ENCODE results near the gene MYH14. TPM values are rescaled to one million over a fixed set of nuclear protein-coding genes. Genes with fewer than 3 reads are reported as not detected.

The MYH14 gene
- 0.19 TPM for polyA plus RNA-seq (2013, experiment 1 of 2; ENCODE audit: insufficient read length)
- polyA plus RNA-seq (2013, experiment 2 of 2; ENCODE audit: insufficient read length), result 0.12 TPM

DNA sequence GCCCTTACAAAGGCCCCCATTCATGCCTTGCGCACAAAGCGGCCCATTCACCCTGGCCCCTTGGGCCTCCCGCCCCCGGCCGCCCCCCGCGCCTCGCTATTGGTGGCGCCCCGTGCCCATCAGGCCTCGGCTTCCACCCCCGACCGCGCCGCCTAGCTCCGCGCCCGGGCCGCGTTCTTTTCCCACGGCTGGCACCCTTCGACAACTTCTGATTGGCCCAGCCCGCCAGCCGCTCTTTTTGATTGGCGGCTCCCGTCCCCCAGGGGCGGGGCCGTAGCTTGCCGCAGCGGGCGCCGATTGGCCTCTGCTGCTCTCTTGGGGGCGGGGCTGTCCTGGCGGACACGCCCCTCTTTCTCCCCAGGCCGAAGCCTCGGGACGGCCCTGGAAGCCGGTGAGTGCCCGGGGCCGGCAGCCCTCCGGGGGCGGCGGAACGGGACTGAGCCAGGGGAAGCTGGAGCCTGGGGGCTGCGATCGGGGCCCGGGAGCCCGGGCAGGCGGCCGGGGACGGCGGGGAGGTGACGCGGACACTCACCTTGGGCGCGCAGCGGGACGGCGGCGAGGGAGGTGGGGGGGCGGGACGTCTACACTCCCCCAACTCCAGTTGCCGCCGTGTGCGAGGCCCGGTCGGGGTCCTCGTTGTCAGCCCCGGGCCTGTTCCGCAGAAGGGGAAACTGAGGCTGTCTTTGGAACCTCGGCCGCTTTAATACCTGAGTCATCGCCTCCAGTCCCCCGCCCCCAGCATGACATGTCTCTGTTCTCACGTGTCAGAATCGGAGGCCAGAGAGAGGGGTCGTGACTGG lies at the start of gene MYH14:
Gene MYH14, plus strand, starts transcription at position 342 of the 800 bp plus-strand sequence. CDS start 6,744 bp downstream, outside the sequence.
- DNase-seq, result no peak

DNA sequence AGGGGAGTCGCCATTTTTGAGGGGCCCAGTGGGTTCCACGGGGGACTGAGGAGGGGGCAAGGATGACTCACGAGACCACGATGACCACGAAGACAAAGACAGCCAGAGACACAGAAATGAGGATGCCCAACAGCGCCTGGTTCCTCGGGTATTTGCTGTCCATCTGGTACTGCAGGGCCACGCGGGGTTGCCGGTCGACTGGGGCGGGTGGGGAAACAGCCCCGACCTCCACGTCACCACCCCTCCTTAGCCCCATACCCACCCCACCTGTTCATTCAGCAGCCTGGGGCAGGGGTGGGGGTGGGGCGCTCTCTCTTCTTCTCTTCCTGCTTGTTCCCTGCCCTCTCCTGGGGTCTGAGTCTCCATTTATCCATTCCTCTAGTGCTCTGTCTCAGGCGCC lies 48.9 kb upstream of the MYH14 start:
- no peak for DNase-seq

DNA sequence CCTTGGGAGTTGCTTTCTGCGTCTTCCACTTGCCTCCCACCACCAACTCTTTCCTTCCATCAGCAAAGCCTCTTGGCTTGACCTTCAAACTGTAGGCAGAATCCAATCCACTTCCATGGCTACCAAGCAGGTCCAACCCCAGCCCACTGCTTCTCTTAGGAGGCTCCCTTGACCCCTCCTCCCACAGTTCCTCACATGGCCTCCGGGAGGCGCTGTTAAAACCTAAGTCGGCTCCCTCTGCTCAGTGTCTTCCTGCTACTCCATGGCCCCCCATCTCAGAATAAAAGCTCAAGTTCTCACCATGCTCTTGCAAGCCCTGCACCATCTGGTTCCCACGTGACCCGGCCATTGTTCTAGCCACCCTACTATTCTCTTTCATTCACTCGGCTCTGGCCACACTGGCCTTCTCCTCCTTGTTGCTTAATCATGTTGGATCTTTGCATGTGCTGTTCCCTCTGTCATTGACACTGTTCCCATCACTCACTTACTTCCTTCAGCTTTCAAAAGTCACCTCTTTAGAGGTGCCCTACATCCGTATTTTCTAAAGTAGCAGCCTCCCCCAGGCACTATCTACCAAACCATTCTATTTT lies 47.8 kb upstream of the MYH14 start:
- DNase-seq, result no peak

DNA sequence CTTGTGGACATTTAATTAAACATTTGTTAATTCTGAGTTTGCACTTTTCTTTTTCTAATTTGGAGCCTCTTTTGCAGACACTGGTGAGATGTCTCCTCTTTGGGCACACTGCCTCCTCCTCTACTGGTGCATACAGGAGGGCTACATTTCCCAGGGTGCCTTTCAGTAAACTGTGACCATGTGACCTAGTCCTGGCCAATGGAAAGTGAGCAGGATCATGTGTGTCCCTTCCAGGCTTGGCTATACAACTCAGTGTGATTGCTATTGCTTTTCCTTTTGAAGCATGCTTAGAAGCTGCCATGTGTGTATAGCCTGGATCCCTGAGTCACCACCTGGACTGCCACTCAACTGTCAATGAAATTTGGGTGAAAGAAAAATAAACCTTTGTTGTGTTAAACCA lies 44.8 kb upstream of the MYH14 start:
- DNase-seq, result no peak

DNA sequence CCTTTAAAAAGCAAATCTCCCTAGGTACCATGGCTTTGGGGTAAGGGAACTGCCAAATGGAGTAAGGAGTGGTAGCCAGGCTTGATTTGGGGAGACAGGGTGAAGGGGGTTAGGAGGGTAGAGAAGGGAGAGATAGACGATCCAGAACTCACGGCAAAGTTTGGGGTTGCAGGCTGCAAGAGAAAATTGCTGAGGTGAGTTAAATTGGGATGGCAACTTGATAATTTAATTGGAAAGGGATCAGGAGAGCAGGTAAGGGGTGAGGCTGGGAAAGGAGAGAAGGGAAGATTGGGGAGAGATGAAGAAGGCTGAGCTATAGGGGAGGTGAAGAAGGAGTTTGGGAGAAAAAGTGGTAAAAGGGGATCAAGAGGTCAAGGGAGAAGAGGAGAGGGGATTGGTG lies 44.3 kb upstream of the MYH14 start:
- DNase-seq, result no peak

DNA sequence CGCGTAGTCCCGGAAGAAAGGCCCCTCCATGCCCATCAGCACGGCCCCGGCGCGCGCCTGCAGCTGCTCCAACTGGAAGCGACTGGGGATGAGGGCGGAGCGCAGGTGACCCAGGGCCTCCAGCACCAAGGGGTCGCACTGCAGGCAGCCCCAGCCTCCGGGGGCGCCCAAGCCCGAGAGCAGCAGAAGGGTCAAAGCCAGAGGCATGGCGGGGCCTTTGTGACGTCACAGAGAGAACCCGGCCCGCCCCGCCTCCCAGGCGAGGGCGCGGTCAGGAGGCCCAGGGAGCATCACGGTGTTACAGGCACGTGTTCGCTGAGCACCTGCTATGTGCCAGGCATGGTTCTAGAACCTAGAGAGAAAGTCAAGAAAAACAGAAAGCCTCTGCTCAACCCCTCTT lies 40.4 kb upstream of the MYH14 start, which contains the start of gene IZUMO2:
Gene IZUMO2, minus strand, starts transcription at position 294 of the 400 bp plus-strand sequence. Its CDS starts 87 bp downstream, at position 207.
- DNase-seq, result no peak

DNA sequence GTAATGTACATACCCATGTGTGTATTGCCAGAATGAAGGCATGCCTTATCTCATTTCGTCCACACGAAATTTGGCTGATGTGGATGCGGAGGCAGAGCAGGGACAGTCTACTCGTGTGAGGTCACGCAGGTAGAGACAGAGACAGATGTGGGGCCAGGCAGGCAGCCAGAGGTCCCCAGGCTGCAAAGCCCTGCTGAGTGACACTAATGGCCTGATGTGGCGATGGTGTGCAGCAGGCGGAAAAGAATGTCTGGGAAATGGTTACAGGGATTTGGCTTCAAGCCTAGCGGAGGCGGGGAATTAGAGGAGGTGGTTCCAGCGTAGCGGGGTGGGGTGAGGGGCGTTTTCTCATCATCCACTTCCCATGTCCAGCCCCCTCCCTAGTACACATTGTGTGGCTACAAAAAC lies 36.1 kb upstream of the MYH14 start:
- DNase-seq, result no peak

DNA sequence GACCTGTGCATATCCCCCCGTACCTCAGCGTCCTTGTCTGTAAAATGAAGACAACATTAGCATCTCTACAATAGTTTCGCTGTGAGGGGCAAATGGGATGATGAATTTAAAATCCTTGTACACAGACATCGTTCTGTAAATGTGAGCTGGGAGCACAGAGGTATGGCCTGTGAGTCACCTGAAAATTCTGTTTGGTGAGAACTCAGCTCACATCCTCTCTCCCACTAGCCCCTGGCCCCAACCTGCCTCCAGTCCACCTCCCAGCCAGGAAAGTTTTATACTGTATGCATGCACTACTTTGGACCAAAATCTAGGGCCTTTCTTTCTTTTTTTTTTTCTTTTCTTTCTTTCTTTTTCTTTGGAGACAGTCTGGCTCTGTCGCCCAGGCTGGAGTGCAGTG lies 31.7 kb upstream of the MYH14 start:
- no peak for DNase-seq

DNA sequence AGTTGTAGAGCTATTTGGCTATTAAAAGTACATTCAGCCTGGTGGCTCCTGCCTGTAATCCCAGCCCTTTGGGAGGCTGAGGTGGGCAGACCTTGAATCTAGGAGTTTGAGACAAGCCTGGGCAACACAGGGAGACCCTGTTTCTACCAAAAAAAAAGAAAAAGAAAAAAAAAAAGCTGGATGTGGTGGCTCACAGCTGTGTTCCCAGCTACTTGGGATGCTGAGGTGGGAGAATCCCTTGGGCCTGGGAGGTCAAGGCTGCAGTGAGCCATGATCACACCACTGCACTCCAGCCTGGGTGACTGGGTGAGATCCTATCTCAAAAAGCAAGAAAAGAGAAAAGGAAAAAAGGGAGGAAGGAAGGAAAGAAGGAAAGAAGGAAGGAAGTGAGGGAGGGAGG lies 30.7 kb upstream of the MYH14 start:
- no peak for DNase-seq

DNA sequence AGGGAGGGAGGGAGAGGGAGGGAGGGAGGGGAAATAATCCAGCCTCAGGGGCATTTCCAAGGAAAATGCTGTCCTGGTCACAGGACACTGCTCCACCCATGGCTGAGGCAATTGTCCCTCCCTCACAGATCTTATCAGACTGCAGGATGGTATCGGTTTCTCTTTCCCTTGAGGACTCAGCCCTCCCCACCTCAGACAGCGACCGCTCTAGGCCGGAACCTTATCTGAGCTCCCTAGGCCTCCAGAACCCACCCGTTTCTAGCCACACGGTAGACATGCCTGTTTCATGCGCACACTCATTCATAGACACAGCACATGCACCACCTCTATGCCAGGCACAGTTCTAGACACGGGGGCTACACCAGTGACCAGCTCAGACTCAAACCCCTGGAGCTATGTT lies 30.3 kb upstream of the MYH14 start:
- no peak for DNase-seq

DNA sequence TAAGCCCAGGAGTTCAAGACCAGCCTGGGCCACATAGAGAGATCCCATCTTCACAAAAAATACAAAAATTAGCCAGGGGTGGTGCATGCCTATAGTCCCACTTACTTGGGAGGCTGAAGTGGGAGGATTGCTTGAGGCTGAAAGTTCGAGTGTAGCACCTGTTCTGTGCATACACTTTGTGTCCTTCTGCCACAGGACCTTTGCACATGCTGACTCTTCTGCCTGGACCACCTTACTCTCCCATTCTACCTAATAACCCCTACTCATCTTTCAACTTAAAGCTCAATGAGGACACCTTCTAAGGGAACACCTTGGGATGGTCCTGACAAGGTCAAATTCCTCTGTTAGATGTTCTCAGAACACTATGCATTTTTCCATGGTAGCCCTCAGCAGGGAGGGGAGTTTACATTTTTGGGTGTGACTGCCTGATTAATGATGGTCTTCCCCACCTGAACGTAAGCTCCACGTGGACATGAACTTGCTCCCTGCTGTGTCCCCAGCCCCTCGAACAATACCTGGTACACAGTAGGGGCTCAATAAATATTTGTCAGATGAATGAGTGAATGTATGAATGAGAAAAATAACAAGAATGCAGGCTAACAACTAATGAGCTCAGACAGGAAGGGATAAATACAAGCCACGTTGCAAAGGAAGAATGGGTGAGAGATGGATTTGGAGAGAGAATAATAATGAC lies 29.2 kb upstream of the MYH14 start:
- no peak for DNase-seq

DNA sequence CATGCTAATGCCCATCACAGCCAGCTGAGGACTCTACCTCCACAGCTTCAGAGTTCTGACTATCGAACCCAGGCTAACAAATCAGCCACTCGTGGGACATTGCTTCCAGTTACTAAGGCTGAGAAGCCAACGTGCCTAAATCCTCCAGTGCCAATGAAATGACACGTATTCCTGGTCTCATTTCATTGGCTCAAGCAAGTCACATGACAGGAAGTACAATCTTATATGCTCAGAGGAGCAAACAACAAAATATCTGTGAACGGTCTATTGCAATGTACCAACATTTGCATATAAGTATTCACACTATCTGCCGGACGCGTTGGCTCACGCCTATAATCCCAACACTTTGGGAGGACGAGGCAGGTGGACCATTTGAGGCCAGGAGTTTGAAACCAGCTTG lies 27.5 kb upstream of the MYH14 start:
- no peak for DNase-seq

DNA sequence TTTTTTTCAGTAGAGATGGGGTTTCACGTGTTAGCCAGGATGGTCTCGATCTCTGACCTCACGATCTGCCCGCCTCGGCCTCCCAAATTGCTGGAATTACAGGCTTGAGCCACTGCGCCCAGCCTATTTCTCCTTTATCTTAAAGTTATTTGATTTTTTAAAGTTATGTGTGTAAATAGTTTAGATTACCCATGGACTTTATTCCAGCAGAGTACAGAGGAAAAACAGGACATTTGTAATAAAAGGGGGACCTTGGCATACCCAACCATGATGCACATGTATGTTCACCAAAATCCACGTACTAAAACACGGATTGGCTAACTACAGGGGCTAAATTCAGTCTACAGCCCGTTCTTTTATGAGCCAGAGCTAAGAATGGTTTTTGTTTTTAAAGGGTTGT lies 26.6 kb upstream of the MYH14 start:
- no peak for DNase-seq

DNA sequence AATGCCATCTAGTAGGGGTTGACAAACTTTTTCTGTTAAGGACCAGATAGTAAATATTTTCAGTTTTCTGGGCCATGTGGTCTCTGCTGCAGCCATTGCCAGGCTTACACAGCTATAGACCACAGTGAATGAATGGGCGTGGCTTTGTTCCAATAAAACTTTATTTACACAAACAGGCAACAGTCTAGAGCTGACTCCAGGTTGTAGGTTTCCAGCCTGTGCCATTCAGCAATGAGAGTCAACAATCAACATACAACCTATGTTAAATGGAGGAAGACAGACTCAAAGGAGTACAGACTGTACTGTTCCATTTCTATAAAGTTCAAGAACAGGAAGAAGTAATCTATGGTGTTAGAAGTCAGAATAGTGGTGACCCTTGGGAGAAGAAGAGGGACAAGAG lies 25.1 kb upstream of the MYH14 start:
- DNase-seq, result no peak

DNA sequence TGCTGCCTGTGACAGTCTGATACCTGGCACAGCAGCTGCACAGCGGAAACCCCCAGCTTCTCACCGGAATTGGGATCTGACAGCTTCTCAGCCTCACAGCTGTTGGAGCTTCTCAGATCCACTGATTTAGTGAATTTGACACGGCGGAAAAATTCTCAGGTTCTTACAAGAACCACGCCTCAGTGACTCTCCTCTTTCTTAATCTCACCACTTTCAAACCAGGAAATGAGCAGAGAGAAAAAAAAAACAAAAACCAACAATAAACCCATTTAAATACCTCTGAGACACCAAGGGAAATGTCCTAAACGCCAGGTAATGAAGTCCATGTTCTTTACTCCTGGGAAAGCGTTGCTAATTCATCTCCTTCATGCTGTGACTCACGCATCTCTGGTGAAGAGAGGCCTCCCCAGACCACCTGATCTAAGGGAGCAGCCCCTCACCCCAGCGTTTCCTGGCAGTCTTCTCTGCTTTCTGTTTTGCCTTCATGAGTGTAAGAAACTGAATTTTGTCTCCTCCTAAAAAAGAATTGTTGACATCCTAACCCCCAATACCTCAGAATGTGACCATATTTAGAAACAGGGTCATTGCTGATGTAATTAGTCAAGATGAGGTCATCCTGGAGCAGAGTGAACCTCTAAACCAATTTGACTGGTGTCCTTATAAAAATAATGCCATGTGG lies 24.4 kb upstream of the MYH14 start:
- DNase-seq, result no peak

DNA sequence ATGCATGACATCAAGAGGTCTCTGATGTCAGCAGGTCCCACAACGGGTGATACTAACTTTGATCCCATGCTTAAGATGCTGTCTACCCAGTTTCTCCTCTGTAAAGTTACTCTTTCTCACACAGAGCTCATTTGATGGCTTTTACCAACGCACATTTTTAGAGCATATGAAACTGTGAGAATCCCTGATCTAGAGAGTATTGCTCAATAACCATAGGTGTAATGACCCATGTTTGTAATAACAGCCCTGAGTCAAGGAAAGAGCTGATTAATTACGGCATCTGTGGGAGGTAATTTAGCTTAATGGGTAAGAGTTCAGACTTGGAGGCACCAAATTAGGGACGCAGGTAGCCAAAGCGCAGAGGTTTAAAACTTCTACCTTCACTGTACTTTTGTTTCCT lies 22.3 kb upstream of the MYH14 start:
- no peak for DNase-seq

DNA sequence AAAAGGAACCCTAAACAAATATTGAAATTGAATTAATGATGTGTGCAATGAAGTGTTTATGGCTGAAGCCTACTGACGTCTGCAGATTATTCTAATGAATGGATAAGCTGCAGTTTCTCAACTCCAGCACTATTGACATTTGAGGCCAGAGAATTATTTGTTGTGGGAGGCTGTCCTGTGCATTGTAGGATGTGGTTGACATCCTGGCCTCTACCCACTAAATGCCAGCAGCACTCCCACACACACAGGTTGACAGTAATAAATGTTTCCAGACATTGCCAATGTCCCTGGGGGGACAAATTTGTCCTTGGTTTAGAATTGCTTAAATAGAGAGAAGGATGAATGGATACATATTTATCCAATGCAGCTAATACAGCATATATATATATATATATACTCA lies 19.2 kb upstream of the MYH14 start:
- DNase-seq, result no peak

DNA sequence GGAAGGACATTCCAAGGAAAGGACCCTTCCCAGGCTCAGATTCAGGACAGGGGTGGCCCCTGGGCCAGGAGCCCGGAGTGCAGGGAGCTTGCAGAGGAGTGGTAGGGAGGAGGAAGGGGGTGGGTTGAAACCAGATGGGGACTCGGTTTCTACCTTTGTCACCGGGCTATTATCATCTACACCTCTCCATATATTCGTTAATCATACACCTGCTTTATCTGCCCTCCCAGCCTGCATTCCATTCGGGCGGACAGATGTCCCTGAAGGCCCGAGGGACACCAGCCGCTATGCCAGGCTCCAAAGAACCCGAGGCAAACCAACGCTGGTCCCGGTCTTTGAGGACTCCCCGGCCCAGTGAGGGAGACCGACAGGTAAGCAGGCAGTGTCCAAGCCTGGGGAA lies 15.5 kb upstream of the MYH14 start:
- DNase-seq, result no peak

DNA sequence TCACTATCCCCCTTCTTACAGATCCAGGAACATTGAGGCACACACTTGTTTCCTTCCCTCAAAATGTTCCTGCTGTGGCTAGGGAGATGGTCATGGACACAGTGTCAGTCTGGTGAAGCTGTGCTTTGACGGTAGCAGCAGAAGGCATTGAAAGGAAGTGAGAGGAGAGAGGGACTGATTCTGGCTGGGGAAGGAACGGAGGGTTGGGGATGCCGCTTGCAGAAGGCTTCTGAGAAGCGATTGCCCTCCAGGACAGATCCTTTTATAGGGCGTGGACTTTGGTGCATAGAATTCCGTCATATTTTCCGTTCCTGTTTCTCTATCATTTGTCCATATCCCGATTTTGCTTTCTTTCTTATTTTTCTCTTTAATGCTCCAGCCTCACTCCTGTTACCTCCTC lies 14.1 kb upstream of the MYH14 start:
- no peak for DNase-seq

DNA sequence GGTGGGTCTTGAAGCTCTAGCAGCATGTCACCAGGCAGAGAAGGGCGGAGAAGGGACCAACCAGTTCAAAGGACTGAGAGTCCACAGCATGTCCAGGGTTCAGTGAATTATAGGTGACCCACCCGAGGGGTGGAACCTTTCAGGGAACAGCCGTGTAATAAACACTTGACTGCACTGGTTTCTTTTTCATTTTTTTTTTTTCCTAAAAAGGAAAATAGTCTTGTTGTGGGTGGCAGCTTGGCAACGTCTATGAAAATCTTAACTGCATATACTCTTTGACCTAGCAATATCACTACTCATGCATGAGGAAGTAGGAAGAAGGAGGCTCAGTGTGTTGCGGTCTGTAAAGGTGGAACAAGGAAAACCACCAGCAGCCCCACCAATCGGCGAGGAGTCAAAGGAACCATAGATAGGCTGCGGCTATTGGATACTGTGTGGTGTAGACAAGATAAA lies 13.0 kb upstream of the MYH14 start:
- no peak for DNase-seq

DNA sequence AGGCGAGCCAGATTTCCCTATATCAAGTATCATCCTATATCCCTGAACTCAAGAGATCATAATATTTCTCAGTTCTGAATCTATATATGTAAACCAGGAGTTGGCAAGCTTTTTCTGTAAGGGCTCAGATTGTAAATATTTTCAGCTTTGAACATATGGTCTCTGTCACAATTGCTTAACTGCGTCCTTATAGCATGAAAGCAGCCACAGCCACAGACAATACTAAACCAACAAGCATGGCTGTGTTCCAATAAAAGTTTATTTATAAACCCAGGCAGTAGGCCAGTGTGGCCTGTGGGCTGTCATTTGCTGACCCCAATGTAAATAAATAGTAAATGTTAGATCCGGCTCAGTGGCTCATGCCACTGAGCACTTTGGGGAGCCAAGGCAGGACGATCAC lies 12.2 kb upstream of the MYH14 start:
- no peak for DNase-seq

DNA sequence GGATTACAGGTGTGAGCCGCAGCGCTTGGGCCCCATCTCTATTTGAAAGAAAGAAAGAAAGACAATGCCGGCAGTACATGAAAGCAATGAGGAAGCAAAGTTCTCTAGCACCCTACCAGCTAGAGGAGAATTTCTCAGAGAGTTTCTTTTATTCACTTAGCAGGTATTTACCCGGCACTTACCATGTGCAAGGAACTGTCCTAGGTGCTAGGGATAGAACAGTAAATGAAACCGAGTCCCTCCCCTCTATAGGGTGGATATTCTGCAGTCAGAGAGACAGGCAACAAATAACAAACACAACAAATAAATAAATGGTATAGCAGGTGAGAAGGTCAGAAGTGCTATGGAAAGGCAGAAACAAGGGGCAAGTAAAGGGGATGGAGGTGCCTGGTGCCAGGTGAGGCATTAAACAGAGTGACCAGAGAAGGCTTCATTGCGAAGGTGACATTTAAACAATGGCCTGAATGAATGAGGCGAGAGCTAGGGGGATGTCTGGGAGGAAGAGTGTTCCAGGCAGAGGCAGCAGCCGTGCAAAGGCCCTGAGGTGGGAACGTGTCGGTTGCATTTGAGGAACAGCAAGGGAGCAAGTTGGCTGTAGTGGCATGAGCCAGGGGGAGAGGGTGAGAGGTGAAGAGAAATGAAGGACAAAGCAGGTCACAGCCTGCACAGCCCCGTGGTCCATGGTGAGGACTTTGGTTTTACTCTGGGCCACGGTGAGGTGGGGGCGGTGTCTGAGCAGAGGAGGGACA lies 10.8 kb upstream of the MYH14 start:
- no peak for DNase-seq
